M059J (cell line): ENCODE data around the gene KCNK18. TPM values are rescaled to one million over a fixed set of nuclear protein-coding genes. Genes with fewer than 3 reads are reported as not detected.
"Not testable (repeated sequence)": the region's sequence is repeated elsewhere in the genome, so short reads cannot be mapped to it uniquely, and the experiment has no call there.

ENCODE experiments used
- DNase-seq: peaks from one replicate; pipeline ENCODE4 v3.0.0-alpha.2; 2012; ENCODE audit warnings: low read depth
- total RNA-seq: library from RNA; depleted of rRNA; stranded (reverse); fragments of >200 nt; shearing (Covaris generic); gene quantifications from 2 replicates; pipeline ENCODE4 v1.2.3, GENCODE V29; 2014

KCNK18 gene
- total RNA-seq, 1 experiment from 2014 or later, result not detected

DNA sequence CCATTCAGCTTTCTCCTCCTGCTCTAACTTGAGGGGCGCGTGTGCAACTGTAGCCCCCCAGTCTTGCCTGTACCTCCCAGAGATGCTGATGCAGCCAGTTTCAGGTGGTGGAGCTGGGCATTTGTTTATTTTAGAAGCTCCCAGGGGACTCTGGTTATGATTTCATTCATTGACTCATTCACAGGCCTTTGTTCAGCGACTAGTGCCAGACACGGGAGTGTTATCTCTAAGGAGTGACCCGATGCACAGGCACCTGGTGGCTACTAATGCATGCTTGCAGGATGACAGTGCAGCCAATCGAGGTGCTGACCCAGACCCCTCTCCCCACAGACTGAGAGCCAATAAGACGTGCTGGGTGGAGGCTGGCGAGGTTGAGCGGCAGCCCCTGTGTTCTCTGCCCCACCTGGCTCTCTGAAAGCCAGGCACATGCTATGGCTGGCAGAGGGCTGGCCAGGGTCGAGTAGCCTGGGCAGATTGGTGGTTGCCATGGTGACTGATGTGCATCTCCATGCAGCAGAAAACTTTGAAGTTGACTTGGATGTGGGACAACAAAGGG is 23.9 kb downstream of the KCNK18 start:
- DNase-seq, result peak; percentile 67

DNA sequence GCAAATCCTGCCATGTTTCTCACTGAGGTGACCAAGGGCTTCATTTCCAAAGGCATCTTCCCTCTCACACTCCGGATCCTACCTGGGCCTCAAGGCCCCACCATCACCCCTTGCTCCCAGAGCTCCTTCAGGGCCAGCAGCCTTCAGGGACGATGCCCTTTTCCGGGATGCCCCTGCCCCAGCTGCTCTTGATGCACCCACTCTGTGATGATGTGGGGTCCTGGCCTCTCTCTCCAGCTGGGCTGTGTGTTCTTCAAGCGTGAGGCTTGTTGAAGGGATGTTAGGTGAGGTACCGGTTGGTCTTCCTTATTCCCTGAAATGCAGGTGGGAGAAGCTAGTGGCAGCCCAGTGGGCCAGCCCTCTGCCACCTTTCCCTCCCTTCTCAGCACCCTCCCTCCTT is 25.3 kb downstream of the KCNK18 start:
- DNase-seq, result no peak

DNA sequence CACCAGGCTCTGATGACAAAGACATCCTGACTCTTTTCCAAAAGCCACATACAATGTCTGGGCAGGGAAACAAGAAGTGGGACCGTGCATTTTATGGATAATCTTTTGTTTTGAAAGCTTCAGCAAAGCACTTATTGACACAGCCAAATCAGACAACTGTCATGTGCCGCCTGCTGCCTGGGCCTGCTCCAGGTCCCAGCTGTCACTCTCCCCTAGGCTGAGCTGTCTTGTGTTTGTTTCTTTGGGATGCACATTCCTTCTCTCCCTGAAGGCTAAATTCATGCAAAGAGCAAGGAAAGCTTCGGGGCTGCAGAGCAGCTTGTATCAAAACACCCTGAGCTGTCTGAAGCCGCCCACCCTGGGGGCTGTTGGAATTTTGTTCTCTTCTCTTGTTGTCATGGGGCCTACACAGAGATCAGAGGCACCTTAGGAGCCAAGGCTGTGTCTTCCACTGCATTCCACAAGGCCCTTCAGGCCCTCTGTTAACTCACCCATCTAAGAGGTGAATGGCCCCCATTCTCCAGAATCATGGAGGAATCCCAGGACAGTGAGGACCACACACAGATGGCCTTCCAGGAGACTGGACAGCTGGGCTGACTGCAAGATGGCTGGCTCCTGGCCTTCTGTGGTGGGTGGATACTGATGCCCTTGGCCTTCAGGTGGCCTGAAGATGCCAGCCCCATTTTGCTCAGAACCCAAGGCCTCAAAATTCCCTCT is 25.8 kb downstream of the KCNK18 start:
- DNase-seq, result no peak

DNA sequence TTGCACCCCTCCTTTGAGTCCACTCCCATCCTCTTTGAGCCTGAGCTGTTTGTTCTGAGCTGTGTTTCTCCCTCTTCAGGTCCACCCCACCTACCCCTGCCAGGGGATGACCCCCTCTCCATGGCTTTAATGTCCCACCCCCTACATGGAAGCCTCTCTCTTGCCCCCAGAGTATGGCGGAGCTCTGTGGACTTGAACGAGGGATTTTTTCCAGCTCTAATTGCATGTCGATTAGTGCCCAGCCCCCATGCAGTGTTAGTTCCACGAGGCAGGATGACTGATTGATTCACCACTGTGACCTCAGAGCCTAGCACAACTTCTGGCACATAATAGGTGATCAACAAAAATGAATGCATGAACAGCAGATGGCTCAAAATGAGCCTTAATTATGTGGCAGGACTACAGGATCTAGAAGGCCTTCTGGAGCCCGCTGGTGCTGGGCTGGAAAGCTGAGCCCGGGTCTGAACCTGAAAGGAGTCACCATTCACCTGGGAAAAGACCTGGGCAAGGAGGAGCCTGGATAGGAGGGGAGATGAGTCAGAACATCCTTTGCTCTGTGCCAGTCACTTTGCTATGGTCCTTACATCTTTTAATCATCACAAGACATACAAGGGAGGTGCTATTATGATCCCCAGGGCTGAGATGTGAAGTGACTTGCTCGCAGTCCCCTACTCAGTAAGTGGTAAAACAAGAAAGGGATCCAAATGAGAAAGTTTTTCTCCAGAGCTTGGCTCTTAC is 26.6 kb downstream of the KCNK18 start:
- no peak for DNase-seq

DNA sequence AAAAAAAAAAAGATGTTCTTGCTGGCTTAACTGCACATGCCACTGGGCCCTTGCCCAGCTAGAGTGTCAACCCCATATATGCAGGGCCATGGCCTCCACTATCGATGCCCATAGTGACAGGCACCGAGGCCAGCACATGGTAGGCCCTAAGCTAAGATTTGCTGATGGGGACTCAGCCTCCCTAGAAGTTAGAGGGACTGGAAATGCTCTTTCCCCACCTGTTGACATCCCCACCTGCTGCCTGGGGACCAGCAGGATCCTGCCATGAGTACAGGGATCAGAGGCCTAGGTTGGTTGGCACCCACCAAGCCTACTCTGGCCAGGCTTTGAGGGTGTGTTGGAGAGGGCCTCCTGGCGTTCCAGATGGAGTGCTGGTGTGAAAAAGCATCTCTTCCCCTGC is 27.6 kb downstream of the KCNK18 start:
- no peak for DNase-seq

DNA sequence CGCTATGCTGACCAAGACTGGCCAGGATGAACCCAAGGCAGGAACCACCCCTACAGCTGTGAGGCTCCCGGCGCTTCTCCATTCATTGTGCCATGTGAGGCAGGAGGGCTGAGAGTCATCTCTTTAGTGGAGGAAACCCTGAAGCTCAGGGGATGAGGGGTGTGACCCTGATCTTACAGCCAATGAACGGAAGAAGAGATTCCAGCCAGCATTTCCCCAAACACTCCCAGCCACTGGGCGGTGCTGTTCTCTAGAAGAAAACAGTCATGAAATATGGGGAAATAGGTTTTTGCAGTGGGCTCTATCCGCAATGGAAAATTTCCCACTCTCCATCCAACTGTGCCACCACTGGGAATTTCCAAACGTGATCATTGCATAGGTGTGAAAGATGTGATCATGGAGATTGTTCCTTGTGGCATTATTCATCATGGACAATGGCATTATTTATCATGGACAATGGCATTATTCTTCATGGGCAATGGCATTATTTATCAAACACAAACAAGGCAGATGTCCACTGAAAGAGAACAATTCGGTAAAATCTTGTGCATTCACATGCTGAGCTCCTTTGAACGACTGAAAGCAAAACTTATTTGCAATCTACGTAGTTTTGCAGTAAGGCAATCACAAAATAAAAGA is 29.6 kb downstream of the KCNK18 start:
- DNase-seq, result peak; percentile 18

DNA sequence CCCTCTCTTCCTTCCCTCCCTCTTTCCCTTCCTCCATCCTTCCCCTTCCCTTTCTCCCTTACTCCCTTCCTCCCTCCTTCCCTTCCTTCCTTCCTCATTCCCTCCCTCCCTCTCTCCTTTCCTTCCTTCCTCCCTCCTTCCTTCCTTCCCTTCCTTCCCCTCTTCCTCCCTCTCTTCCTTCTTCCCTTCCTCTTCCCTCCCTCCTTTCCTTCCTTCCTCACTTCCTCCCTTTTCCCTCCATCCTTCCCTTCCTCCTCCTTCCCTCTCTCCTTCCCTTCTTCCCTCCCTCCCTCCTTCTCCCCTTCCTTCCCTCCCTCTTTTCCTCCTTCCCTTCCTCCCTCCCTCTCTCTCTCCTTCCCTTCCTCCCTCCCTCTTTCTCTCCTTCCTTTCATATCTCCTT is 30.9 kb downstream of the KCNK18 start:
- DNase-seq, result no peak

DNA sequence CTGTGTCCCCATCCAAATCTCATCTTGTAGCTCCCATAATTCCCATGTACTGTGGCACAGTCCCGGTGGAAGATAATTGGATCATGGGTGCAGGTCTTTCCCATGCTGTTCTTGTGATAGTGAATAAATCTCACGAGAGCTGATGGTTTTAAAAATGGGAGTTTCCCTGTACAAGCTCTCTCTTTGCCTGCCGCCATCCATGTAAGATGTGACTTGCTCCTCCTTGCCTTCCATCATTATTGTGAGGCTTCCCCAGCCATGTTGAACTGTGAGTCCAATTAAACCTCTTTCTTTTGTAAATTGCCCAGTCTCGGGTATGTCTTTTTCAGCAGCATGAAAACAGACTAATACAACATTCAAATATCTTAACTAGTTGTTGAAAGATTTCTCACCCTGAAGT is 32.8 kb downstream of the KCNK18 start:
- not testable (repeated sequence) for DNase-seq

DNA sequence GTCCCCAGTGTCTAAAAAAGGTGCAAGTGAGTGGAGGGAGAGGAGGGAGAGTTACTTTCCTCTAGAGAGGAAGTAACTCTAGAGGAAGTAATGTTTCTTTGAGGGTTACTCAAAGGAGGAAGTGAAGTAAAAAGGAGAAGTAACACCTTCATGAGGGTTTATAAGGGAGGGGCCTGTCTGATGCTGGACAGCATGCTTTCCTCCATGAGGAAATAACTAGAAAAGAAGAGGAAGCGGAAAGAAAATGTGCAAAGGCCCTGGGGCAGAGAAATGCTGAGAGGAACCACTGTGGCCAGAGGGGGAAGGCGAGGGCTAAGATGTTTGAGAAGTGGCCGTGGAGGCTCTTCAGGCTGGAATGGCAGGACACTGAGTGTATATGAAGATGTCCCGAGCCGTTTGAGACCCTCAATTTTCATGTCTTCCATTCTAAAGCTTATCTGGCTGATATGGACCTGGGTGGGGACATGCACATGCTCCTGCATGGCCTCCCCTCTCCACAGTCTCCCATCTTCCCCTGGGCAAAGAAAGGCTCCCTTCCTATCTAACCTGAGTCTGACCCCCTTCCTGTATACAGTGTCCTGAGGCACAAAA is 40.2 kb downstream of the KCNK18 start:
- DNase-seq, result no peak

DNA sequence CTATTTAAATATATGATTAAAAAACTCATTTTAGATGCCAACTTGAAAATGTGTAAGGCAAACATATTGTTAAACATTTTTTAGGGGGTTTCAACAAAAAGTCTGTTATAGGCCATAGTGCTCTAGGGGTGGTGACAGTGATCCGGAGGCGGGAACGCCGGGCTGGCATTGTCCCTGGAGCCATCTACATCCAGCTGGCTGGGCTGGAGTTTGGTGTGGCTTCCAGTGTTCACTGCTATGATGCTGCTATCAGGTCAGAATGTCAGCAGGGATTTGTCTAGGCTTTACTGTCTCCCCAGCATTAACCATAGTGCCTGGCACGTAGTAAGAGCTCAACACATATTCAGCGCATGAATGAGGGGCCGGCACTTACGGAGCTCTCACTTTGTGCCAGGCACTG is 41.8 kb downstream of the KCNK18 start:
- no peak for DNase-seq

DNA sequence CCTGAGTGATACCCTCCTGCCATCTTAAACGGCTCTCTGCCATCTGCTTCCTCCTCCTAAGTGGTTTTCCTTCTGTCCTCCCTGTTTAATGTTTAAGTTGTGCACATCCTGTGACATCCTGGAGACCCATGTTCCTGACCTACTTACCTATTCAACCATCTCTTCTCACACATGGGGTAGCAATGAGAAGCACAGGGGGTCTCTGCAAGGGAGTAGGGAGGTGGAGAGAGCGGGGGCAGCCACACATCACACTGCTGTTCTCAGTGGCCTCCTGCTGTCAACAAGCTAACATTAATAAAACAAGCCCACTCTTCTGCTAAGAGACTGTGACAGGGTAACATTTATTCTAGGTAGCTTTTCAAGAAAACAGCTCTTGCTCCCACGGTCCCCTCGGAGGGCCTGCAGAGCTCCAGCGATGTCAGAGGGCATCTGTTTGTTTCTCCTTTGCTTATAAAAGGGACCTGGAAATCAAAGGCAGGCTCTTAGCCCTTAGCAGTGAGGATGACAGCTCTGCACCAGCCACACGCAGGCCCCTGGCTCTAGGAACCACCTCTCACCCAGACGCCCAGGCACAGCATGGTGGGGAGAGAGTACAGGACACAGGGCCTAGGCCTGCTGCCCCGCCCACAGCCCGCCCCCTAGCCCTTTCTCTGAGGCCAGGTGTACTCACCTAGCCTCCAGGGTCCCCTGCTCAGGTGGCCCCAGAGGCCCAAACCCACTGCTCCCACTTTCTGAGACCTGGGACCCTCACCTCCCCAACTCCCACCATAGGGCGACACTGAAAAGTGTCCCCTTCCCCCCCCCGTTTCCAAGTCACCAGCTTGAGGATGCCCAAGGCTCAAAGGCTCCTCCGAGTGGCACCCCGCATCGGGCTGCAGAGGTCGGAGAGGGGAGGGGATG is 42.7 kb downstream of the KCNK18 start:
- DNase-seq, result no peak

DNA sequence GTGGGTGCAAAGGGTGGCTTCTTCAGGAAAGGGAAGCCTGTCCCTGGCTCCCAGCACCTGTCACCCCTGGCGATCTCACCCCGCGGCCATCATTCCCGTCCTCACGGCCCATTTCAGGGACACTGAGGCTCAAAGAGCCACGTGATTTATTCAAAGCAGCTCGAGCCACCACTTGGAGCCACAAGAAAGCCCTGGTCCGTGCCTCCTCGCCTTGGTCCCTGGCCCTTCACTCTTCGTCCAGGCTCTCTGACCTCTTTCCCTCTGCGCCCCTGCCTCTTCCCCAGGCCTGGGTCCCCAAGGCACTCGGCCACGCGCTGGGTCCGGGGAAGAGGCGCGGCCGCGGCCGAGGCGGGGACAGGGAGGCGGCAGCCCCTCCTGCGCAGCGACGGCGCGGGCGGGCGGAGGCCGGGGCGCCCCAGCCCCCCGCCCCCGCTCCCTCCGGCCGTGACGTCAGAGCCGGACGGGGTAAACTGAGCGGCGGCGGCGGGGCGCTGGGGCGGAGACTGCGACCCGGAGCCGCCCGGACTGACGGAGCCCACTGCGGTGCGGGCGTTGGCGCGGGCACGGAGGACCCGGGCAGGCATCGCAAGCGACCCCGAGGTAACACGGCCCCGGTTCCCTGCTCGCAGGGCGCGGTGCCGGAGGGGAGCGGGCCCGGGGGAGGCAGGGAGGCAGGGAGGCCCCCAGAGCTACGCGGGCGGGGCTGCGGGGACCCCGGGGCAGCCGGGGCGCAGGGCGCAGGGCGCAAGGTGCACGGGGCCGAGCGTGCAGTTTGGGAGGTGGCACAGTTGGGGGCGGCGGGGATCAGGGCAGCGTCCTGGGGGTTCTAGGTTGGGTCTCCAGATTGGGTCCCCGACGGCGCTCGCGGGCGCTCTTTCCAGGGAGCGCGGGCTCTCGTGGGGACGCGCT is 43.6 kb downstream of the KCNK18 start, which contains the start of gene SLC18A2:
Gene SLC18A2 (plus strand): TSS at position 494 of the 909 bp plus-strand sequence. CDS start 580 bp downstream, outside the sequence.
- DNase-seq, result no peak

DNA sequence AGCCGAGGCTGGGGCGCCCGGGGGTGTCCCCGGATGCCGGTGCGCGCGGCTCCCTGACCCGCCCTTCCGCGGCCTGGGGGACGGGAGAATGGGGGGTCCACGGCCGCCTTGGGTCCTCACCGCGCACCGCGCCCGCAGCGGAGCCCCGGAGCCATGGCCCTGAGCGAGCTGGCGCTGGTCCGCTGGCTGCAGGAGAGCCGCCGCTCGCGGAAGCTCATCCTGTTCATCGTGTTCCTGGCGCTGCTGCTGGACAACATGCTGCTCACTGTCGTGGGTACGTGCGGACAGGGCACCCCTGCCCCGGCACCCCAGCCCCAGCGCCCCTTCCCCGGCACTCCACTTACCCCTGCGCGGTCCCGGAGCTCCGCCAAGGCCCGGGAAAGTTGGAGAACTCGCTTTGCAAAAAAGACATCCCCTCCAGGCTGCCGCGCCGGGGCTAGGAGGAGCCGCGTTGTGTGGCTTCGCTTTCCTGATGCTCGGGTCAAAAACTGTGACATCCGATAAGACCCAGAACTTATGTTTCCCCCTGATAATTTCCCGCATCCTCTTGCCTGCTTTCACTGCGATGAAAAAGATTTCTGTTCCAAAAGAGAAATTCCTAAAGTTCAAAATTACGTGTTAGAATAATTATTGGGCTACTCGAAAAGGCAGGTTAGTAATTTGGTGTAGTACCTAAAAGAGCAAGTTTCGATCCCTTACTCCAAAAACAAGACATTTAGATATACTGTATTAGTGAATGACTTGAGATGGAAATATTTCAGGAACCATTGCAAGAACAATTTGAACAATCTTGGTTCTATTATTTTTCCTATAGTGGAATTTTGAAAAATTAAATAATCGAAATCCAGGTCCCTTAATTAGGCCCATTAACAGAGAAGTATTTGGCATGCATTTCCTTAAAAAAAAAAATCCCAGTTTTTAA is 44.5 kb downstream of the KCNK18 start:
- DNase-seq, result no peak

DNA sequence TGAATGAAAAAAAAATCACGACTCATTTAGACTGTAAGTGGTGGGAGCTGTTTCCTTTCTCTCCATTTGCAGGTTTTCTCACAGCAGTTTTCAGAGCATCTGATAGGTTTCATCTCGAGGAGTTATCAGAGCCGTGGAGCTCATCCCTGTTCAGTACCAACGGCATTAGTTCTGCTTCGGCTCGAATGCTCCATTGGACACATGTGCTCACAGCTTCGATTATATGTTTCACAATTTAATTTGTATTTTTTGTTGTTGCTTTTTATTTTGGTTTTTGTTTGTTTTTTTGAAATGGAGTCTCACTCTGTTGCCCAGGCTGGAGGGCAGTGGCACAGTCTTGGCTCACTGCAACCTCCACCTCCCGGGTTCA is 45.2 kb downstream of the KCNK18 start:
- no peak for DNase-seq

DNA sequence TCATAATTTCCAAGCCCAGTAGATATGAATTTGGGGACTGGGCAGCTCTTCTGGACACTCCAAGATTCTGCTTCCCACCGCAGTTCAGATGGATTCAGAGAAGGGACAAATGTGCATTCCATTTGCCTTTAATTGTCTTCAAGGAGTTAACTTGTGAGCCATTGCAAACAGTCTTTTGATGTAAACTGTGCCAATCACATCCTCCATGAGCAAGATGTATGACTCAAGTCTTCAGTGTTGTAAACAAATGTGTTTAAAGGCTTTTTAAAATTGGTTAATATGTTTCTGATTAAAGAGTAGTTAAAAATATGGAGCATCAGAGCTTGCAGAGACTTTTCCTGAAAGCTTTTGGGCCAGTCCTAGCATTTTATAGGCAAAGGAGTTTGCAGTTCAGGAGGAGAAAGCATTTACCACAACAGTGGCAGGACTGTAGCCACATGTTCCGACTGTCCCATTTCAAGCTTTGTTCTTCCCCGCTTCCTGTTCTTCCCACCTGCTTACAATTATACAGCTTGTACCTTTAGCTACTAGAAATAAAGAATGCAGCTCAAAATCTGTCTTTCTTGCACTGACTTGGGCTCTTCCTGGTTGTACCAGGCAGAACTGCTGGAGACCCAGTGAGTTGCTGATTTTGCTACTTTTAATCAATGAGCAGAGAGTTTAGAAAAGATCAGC is 49.8 kb downstream of the KCNK18 start:
- no peak for DNase-seq

DNA sequence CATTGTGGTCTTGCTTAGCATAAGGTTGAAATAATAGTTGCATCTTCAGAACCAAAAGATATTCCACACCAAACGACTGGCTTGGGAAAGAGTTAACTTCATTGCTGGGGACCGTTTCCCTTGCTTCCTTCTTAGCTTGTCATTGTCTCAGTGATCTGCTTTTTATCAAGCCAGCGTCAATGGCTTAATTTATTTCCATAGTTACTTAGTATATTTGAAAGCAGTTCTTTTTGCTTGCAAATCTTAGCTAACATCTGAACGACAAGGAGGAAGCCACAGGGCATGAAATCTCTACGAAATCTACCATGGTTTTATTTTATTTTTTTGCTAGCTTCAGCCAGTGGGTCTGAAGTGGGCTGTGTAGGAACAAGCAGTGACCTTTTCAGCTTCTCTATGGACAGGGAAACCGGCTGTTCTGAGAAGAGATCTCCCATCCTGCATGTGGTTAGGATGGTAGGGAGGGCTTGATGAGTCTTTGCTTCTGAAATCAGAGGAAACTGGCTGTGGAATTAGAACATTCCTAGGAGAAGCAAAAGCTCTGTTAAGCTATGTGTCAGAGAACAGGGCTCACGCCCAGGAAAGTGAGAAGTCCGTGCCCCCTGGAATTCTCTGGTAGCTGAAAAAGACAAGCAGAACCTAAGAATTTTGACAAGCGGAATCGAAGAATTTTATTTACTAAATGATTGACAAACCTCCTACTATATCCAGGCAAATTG is 51.6 kb downstream of the KCNK18 start:
- DNase-seq, result no peak

DNA sequence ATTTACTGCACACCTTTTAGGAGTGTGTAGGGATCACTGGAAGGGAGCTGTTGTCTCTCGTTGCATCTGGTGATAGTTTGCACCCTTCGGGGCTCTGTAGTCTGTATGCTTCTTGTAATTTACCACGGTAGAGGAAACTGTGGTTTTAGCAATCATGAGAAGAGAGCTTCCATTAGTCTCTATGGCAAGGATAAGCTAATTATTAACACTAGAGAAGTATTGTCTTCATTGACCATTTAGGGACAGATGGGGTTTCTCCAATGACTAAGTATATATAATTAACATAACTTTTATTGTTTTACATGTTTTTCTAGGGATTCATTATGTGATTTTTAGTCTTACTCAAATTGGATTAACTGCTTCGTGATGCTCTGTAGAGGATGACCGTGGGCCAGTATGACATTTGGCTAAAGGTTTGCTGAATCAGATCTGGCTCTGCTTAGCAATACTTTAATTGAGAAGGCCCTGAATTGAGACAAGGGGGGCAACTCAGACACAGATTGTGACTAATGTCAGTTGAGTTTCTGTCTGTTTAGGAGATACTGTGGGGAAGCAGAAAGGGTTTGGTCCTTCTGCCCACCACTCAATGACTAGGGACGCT is 52.3 kb downstream of the KCNK18 start:
- no peak for DNase-seq
